Mesendoderm (in vitro differentiated cells): ENCODE results near the gene DAGLA.

Experiments
- DNase-seq: peaks from one replicate; pipeline ENCODE4 v3.0.0; 2013
- H2AK5ac ChIP-seq: 2 replicates; pipeline ENCODE4 v1.6.1; 2013; ENCODE audit warnings: low read length, inconsistent platforms
- H2BK120ac ChIP-seq: 2 replicates; pipeline ENCODE4 v1.6.1; 2013; ENCODE audit warnings: low read depth, mild to moderate bottlenecking, low read length, moderate library complexity, mixed read lengths
- H2BK15ac ChIP-seq: replicated peaks from 2 replicates; pipeline ENCODE4 v1.6.1; 2013; ENCODE audit warnings: low read depth, mild to moderate bottlenecking, moderate library complexity
- H2BK5ac ChIP-seq: 2 replicates; pipeline ENCODE4 v1.6.1; 2013; ENCODE audit warnings: low read length, inconsistent platforms
- H3K18ac ChIP-seq: 2 replicates; pipeline ENCODE4 v1.6.1; 2013; ENCODE audit warnings: mild to moderate bottlenecking, low read length, mixed read lengths
- H3K23ac ChIP-seq: one replicate; pipeline ENCODE4 v1.6.1; 2013; ENCODE audit warnings: low read length
- H3K27ac ChIP-seq: 2 replicates; pipeline ENCODE4 v1.5.1; 2013; ENCODE audit warnings: low read depth, mild to moderate bottlenecking, inconsistent platforms, low read length, moderate library complexity
- H3K27me3 ChIP-seq: 2 replicates; pipeline ENCODE4 v1.6.1; 2013; ENCODE audit warnings: low read length, control low read depth, mild to moderate bottlenecking, inconsistent platforms; ENCODE audit not compliant: insufficient read depth, poor library complexity
- H3K36me3 ChIP-seq: 2 replicates; pipeline ENCODE4 v1.6.1; 2013; ENCODE audit warnings: low read length, inconsistent platforms; ENCODE audit not compliant: control insufficient read depth, insufficient read depth
- H3K4ac ChIP-seq: one replicate; pipeline ENCODE4 v1.6.1; 2013; ENCODE audit warnings: low read depth, mild to moderate bottlenecking, low read length, moderate library complexity
- H3K4me1 ChIP-seq: 2 replicates; pipeline ENCODE4 v1.6.1; 2013; ENCODE audit warnings: low read depth, low read length, inconsistent platforms; ENCODE audit not compliant: control insufficient read depth
- H3K4me2 ChIP-seq: 2 replicates; pipeline ENCODE4 v1.6.1; 2013; ENCODE audit warnings: low read length
- H3K4me3 ChIP-seq: 2 replicates; pipeline ENCODE4 v1.5.1; 2013; ENCODE audit warnings: mild to moderate bottlenecking, low read length
- H3K56ac ChIP-seq: one replicate; pipeline ENCODE4 v1.6.1; 2013; ENCODE audit warnings: low read length
- H3K79me1 ChIP-seq: 2 replicates; pipeline ENCODE4 v1.6.1; 2013; ENCODE audit warnings: low read length, inconsistent platforms
- H3K79me2 ChIP-seq: 2 replicates; pipeline ENCODE4 v1.6.1; 2013; ENCODE audit warnings: mild to moderate bottlenecking, low read length; ENCODE audit not compliant: control insufficient read depth, insufficient read depth
- H3K9ac ChIP-seq: 2 replicates; pipeline ENCODE4 v1.6.1; 2013; ENCODE audit warnings: low read length, inconsistent platforms
- H4K5ac ChIP-seq: one replicate; pipeline ENCODE4 v1.6.1; 2013; ENCODE audit warnings: low read length
- H4K8ac ChIP-seq: one replicate; pipeline ENCODE4 v1.6.1; 2013; ENCODE audit warnings: low read depth, mild to moderate bottlenecking, control low read depth, low read length, moderate library complexity
- WGBS: extraction: QIAGEN DNeasy Blood & Tissue Kit; methylation state at CpG from one replicate; pipeline ENCODE4 v1.1.7; 2013; ENCODE audit warnings: low lambda C conversion rate, missing lambda C conversion rate; ENCODE audit not compliant: insufficient coverage; ENCODE audit errors: extremely low coverage; 5-methylcytosine and 5-hydroxymethylcytosine counted together

DAGLA gene

DNA sequence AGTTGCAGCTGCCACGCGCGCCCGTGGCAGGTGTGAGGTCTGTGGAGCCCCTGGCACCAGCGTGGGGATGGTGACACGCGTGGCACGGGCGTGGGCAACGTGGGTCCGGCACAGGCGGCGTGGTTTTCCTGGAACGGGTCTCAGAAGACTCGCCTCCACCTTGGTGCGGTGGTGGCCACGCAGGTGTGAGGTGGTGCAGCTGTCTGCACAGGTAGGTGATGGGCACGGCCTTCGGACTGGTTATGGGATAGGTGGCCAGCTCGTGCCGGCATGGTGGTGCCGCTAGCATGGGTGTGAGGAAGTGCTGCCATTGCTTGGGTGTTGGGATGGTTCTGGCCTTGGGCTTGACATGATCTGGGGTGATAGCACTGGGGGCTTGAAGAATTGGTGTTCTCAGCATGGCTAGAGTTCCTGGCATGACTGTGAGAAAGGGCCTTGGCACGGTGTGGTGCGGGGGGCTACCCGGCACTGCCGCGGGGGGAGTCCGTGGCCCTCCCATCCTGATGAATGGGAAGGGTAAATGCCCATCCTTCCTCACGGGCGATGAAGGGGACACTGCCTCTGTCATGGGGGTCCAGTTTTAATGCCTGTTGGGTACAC lies 531 bp downstream of the DAGLA start:
- Histone ChIP-seq H3K18ac (peak overlapping the region; percentile 11), H2BK5ac (no peak overlapping the region), H2BK15ac (no peak overlapping the region), H3K4me1 (no peaks in the 10 kb centered on the region), H3K4ac (no peak overlapping the region), H3K56ac (peak overlapping the region; percentile 78), H2BK120ac (no peak overlapping the region), H2AK5ac (no peak overlapping the region), H3K27ac (no peak overlapping the region), H3K23ac (no peak overlapping the region), H3K4me3 (no peak overlapping the region), H4K5ac (no peak overlapping the region), H3K79me1 (no peaks in the 10 kb centered on the region), H3K36me3 (no peaks in the 10 kb centered on the region), H3K79me2 (no peaks in the 10 kb centered on the region), H3K27me3 (no peaks in the 10 kb centered on the region), H3K4me2 (peak overlapping the region; percentile 9), H3K9ac (peak overlapping the region; percentile 13), H4K8ac (no peak overlapping the region)
- no peak for DNase-seq
- no CpG with 5 or more reads among the region's 30 CpGs for WGBS

DNA sequence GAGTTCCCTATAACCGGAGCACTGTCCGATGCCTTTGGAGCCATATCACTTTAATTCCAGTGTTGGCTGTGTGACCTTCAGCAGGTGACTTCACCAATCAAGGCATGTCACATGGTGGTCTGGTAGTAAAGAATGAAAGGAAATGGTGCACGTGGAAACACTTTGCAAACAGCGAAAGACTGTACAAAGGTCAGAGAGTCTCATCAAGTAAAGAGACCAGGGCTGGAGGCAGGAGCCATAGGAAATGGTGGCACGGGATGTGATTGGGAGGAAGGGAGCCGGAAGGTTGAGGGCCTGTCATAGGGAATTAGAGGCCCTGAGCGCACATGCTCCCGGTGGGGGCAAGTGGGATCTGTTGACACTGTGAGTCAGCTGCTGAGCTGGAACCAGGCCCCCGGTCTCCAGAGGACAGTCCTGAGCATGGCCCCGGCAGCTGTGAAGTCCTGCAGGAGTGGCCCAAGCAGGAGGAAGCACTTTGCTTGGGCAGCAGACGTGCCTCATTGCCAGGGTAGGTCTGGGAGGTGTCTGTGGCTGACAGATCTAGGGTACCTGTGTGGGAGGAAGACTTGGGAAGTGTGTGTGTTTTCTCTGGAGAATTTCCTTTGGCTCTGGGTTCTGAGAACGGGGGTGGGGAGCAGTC lies 2.0 kb downstream of the DAGLA start:
- Histone ChIP-seq H3K36me3 (no peaks in the 10 kb centered on the region), H3K79me1 (no peaks in the 10 kb centered on the region), H2BK15ac (no peak overlapping the region), H4K8ac (no peak overlapping the region), H3K4ac (no peak overlapping the region), H2AK5ac (no peak overlapping the region), H3K9ac (no peak overlapping the region), H4K5ac (no peak overlapping the region), H3K79me2 (no peaks in the 10 kb centered on the region), H3K4me3 (no peak overlapping the region), H2BK5ac (no peak overlapping the region), H3K27ac (no peak overlapping the region), H3K56ac (no peak overlapping the region), H2BK120ac (no peak overlapping the region), H3K27me3 (no peaks in the 10 kb centered on the region), H3K4me1 (no peaks in the 10 kb centered on the region), H3K18ac (no peak overlapping the region), H3K4me2 (no peak overlapping the region), H3K23ac (no peak overlapping the region)
- WGBS: no CpG with 5 or more reads among the region's 12 CpGs
- DNase-seq: no peak

DNA sequence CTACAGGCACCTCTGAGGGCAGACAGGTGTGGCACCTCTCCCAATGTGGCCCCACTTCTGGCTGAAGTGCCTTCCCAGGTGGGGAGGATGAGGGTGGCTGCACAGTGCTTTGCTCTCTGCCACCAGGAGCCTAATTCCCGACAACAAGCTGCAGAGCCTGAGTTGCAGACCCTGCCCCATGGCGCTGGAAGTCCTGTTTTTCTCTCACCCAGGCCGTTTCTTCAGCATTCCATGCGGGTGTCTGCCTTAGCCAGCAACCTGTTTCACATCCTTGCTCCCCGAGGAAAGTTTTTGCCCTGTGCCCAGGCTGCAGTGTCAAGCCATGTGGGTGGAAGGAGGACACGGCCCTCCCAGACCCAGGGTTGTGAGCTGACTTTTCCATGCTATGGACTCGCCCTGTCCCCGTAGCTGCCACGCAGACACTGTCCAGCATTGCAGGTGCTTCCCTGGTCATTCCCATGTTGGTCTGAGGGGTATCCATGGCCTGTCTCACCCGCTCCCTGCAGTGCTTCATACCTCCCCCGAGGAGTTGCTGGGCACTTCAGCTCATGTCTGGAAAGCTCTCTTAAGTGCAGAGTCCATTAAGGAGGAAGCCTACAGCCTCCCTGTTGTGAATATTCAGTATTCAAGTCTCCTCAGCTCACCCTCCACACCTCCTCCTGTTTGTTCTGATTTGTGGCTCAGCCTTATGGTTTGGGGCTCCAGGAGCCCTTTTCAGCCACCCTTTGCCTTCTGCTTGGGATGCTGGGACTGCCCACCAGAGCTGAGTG lies 2.9 kb downstream of the DAGLA start:
- Histone ChIP-seq H2BK5ac (no peak overlapping the region), H3K4me2 (no peak overlapping the region), H3K27me3 (no peaks in the 10 kb centered on the region), H3K9ac (no peak overlapping the region), H2BK15ac (no peak overlapping the region), H3K23ac (no peak overlapping the region), H3K79me1 (no peaks in the 10 kb centered on the region), H2BK120ac (no peak overlapping the region), H4K5ac (no peak overlapping the region), H2AK5ac (no peak overlapping the region), H3K18ac (no peak overlapping the region), H3K79me2 (no peaks in the 10 kb centered on the region), H3K4me1 (no peaks in the 10 kb centered on the region), H3K4me3 (no peak overlapping the region), H3K27ac (no peak overlapping the region), H3K36me3 (no peaks in the 10 kb centered on the region), H3K4ac (no peak overlapping the region), H4K8ac (no peak overlapping the region), H3K56ac (no peak overlapping the region)
- WGBS: no CpG with 5 or more reads among the region's 11 CpGs
- DNase-seq: no peak

GRCh38 chr11:61683961-61684869 lies 4.0 kb downstream of the DAGLA start:
- Histone ChIP-seq H3K9ac (no peak overlapping the region), H3K4ac (no peak overlapping the region), H3K79me1 (no peaks in the 10 kb centered on the region), H2BK5ac (no peak overlapping the region), H3K56ac (peak overlapping the region; percentile 53), H4K8ac (no peak overlapping the region), H2AK5ac (no peak overlapping the region), H2BK15ac (no peak overlapping the region), H3K4me2 (no peak overlapping the region), H3K18ac (no peak overlapping the region), H3K23ac (no peak overlapping the region), H4K5ac (no peak overlapping the region), H3K36me3 (no peaks in the 10 kb centered on the region), H3K27ac (no peak overlapping the region), H3K4me3 (no peak overlapping the region), H3K27me3 (no peaks in the 10 kb centered on the region), H3K4me1 (no peaks in the 10 kb centered on the region), H3K79me2 (no peaks in the 10 kb centered on the region), H2BK120ac (no peak overlapping the region)
- DNase-seq: no peak
- no CpG with 5 or more reads among the region's 27 CpGs for WGBS

- Histone ChIP-seq H3K4me1 (no peaks in the 10 kb centered on the region), H3K4me2 (no peak overlapping the region), H3K79me2 (no peaks in the 10 kb centered on the region), H3K79me1 (no peaks in the 10 kb centered on the region), H3K9ac (no peak overlapping the region), H4K8ac (no peak overlapping the region), H2BK5ac (no peak overlapping the region), H3K4me3 (no peak overlapping the region), H3K18ac (no peak overlapping the region), H2BK15ac (no peak overlapping the region), H2BK120ac (no peak overlapping the region), H3K36me3 (no peaks in the 10 kb centered on the region), H3K27me3 (no peaks in the 10 kb centered on the region), H3K4ac (no peak overlapping the region), H3K27ac (no peak overlapping the region), H3K23ac (no peak overlapping the region), H3K56ac (no peak overlapping the region), H2AK5ac (no peak overlapping the region), H4K5ac (no peak overlapping the region)
- no peak for DNase-seq
- no CpG with 5 or more reads among the region's 14 CpGs for WGBS
These were observed 4.9 kb downstream of the DAGLA start for GRCh38 chr11:61684870-61685616.
